Measurements from ENCODE around the gene PPP4C. TPM values are rescaled to one million over a fixed set of nuclear protein-coding genes. Genes with fewer than 3 reads are reported as not detected.

Gene PPP4C
- total and polyA plus RNA-seq, 8 donors, result 21.7 to 53.7 (median 28.6) TPM

DNA sequence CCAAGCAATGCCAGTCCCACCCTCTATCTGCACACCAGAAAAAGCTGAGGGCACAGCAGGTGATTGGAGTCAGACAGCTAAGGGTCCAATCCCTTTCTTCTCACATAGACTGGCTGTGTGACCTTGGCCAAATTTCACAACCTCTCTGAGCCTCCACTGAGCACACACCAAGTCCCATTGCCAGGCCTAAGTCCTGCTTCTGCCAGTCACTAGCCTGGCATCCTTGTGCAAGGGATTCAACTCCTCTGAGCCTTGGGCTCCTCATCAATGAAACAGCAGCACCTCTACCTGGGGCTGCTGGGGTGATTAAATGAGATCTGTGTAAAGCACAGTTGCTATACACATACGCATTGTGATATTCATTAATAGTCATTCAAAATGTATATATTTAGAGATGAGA, 29.2 kb upstream of the PPP4C start:
- intact Hi-C loops (cut with DNase I), result no loop called here
- Histone ChIP-seq H3K9me3 (no peaks in the 10 kb centered on the region), H3K4me3 (no peak overlapping the region), H3K36me3 (no peaks in the 10 kb centered on the region), H3K27ac (no peak overlapping the region), H3K27me3 (no peaks in the 10 kb centered on the region), H3K4me1 (no peaks in the 10 kb centered on the region)
- FAIRE-seq, result no peak
- no peak for ATAC-seq
- TF ChIP-seq, protein P1, sequence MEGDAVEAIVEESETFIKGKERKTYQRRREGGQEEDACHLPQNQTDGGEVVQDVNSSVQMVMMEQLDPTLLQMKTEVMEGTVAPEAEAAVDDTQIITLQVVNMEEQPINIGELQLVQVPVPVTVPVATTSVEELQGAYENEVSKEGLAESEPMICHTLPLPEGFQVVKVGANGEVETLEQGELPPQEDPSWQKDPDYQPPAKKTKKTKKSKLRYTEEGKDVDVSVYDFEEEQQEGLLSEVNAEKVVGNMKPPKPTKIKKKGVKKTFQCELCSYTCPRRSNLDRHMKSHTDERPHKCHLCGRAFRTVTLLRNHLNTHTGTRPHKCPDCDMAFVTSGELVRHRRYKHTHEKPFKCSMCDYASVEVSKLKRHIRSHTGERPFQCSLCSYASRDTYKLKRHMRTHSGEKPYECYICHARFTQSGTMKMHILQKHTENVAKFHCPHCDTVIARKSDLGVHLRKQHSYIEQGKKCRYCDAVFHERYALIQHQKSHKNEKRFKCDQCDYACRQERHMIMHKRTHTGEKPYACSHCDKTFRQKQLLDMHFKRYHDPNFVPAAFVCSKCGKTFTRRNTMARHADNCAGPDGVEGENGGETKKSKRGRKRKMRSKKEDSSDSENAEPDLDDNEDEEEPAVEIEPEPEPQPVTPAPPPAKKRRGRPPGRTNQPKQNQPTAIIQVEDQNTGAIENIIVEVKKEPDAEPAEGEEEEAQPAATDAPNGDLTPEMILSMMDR (IDR thresholded peaks at IDR 0.05), result no peak
- DNase-seq, result no peak
- WGBS, 2 donors, result 83 to 93% methylated on average over 1 of the region's 1 CpG

DNA sequence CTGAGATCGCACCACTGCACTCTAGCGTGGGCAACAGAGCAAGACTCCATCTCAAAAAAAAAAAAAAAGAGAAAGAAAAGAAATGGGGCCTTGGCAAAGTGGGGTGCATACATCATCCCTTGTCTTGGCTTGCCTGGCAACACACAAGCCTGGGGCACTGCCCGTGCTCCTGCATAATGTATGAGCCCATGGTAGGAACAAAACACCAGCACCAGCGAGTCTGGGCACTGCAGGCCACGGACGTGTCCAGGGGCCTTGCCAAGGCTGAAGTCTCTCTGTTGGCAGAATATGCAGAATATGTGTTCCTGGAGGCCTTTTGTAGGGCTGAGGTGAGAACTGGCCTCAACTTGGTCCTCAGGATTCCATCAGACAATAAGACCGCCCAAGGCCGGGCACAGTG, 25.9 kb upstream of the PPP4C start:
- intact Hi-C loops (cut with DNase I), result no loop called here
- no peak for DNase-seq
- TF ChIP-seq, protein P1 (IDR thresholded peaks at IDR 0.05), result no peak
- no peak for FAIRE-seq
- no peaks in the 10 kb centered on the region for H3K9me3 ChIP-seq
- H3K27ac ChIP-seq, result no peak overlapping the region
- ATAC-seq, result no peak
- 89 to 96% methylated on average over 8 of the region's 8 CpGs for WGBS, 2 donors
- H3K4me3 ChIP-seq, result no peak overlapping the region
- H3K27me3 ChIP-seq, result no peaks in the 10 kb centered on the region
- H3K4me1 ChIP-seq, result peaks cover under 1 to 8% (median 3%) of the 10 kb centered on the region in 3 donors
- H3K36me3 ChIP-seq, result no peaks in the 10 kb centered on the region

DNA sequence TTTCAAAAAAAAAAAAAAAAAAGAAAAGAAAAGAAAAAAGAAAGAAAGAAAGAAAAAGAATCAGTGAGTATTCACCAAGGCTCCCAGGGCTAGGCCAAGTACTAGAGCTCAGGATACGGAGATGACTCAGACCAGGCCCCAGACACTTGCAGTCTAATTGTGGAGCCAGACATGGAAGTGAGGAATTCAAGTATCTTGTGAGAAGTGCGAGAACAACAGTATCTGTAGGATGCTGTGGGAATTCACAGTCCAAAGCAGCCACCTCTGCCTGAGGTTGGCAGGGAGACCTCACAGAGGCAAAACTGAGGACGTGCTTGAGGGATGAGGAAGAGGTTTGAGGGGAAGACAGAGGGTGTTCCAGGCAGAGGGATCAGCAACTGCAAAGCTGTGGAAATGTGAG, 24.3 kb upstream of the PPP4C start:
- Histone ChIP-seq H3K36me3 (no peaks in the 10 kb centered on the region), H3K4me1 (peaks cover 11 to 15% (median 13%) of the 10 kb centered on the region in 3 donors), H3K27me3 (no peaks in the 10 kb centered on the region), H3K27ac (no peak overlapping the region), H3K9me3 (no peaks in the 10 kb centered on the region), H3K4me3 (no peak overlapping the region)
- ATAC-seq (no peak), FAIRE-seq (no peak), DNase-seq (no peak)
- WGBS, 2 donors, result 86 to 92% methylated on average over 3 of the region's 3 CpGs
- TF ChIP-seq, protein P1 (IDR thresholded peaks at IDR 0.05), result no peak
- intact Hi-C loops (cut with DNase I), result no loop called here

DNA sequence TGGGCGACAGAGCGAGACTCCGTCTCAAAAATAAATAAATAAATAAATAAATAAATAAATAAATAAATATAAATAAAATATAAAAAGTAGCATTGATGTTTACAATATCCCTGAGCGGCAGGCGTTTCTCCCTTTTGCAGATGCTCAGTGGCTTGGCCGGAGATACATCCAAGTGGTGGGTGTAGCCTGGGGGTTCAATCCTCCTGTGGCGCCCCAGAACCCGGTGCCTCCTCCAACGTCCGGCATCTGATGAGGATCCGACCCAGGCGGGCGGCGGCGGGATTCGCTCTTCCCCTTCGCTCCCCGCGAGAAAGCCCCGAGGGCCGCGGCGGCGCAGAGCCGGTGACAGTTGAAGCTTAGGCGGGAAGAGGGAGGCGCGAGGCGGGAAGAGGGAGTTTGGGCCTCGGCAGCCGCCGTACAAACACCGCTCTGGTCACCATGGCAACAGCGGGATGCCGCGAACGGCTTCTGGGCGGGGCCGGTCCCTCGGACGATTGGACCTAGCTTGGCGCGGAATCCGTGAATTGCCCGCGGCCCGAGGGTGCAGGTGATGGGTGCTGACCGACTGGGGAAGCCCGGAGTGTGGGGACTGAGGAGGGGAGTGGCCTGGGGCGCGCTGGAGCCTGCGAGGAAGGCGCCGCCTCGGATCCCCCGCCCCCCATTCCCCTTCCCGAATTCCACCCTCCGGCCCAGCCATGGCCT, 23.0 kb upstream of the PPP4C start:
- peaks cover 11 to 15% (median 13%) of the 10 kb centered on the region in 3 donors for H3K4me1 ChIP-seq
- 3 to 5% methylated on average over 51 to 58 of the region's 58 CpGs for WGBS, 2 donors
- peak overlapping the region in 2 of 4 donors; percentile 19 to 44 for H3K27ac ChIP-seq
- H3K4me3 ChIP-seq, result peak overlapping the region; percentile 25 to 75 (median 61)
- no peaks in the 10 kb centered on the region for H3K36me3 ChIP-seq
- TF ChIP-seq, protein P1 (IDR thresholded peaks at IDR 0.05), result no peak
- ATAC-seq, result peak; percentile 88 to 93 (median 91)
- H3K9me3 ChIP-seq, result no peaks in the 10 kb centered on the region
- DNase-seq, result peak; percentile 88 to 98 (median 95)
- intact Hi-C loops (cut with DNase I), result no loop called here
- no peak for FAIRE-seq
- H3K27me3 ChIP-seq, result no peaks in the 10 kb centered on the region

DNA sequence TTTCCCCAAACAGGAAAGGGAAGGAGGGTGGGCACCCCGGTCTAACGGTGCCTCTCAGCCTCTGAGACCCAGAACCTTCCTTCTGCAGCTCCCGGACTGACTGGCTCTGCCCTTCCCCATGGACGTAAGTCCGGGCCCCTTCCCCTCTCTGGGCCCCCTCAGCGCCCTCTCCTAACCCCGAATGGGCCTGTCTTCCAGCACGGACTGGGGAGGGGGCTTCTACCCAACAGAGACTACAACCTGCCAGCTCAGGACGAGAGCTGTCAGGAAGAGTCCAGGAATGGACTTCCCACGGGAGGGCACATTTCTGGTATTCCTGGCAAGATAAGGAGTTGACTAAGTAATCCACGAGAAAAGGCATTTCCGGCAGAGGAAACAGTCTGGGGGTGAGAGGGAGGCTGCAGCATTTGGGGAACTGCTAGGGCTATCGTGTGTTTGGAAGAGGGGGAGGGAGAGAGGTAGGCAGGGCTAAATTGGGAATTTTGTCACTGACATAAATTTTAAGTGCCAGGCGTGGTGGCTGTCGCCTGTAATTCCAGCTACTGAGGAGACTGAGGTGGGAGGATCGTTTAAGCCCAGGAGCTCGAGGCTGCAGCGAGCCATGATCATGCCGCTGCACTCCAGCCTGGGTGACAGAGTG, 22.3 kb upstream of the PPP4C start:
- H3K4me3 ChIP-seq, result peak overlapping the region; percentile 25 to 75 (median 61)
- no peaks in the 10 kb centered on the region for H3K36me3 ChIP-seq
- no peaks in the 10 kb centered on the region for H3K27me3 ChIP-seq
- H3K4me1 ChIP-seq, result peaks cover 11 to 15% (median 13%) of the 10 kb centered on the region in 3 donors
- peak overlapping the region in 2 of 4 donors; percentile 19 to 44 for H3K27ac ChIP-seq
- no peaks in the 10 kb centered on the region for H3K9me3 ChIP-seq
- TF ChIP-seq, protein P1 (IDR thresholded peaks at IDR 0.05), result no peak
- FAIRE-seq (no peak), ATAC-seq (peak in 2 of 4 donors; percentile 7 to 12), DNase-seq (no peak)
- intact Hi-C loops (cut with DNase I), result no loop called here
- WGBS, 2 donors, result 7 to 10% methylated on average over 18 to 19 of the region's 19 CpGs

Measured in pancreas (tissue), 10 donors.